Gastroesophageal sphincter (tissue), 4 donors: ENCODE results near the gene DGUOK. TPM values are rescaled to one million over a fixed set of nuclear protein-coding genes. Genes with fewer than 3 reads are reported as not detected.
"Not testable (repeated sequence)": the region's sequence is repeated elsewhere in the genome, so short reads cannot be mapped to it uniquely, and the experiment has no call there.

Source experiments
- ATAC-seq: fragments of 150-250 bp; one replicate; pipeline ENCODE4 v1.9.1; 2016; ENCODE audit warnings: mild to moderate bottlenecking, moderate library complexity
- H3K27ac ChIP-seq, 4 donors: fragments of 200-600 bp; sonication (generic) in 3 of 4; 1 replicate in 3 of 4; 2 replicates in 1 of 4; pipeline ENCODE4 v1.5.1; 2016 to 2019
- H3K27me3 ChIP-seq: fragments of 200-600 bp; sonication (generic); one replicate; pipeline ENCODE4 v1.5.1; 2019
- H3K36me3 ChIP-seq, 2 donors: fragments of 200-600 bp; sonication (generic); one replicate each; pipeline ENCODE4 v1.5.1; 2019; ENCODE audit warnings: control low read depth in 1 of 2
- H3K4me1 ChIP-seq, 3 donors: fragments of 200-600 bp; sonication (generic); 1 replicate in 2 of 3; 2 replicates in 1 of 3; pipeline ENCODE4 v1.5.1; 2016 to 2019; ENCODE audit warnings: control low read depth in 2 of 3
- H3K4me3 ChIP-seq, 2 donors: fragments of 200-600 bp; sonication (generic); one replicate each; pipeline ENCODE4 v1.5.1; 2019; ENCODE audit warnings: mild to moderate bottlenecking in 1 of 2, moderate library complexity in 1 of 2
- H3K9me3 ChIP-seq, 3 donors: fragments of 200-600 bp; sonication (generic); one replicate each; pipeline ENCODE4 v1.5.1; 2017 to 2019; ENCODE audit warnings: control low read depth in 2 of 3
- EP300 ChIP-seq: sonication (generic); formaldehyde crosslinking; IDR thresholded peaks from one replicate; pipeline ENCODE4 v1.6.1; 2017; ENCODE audit warnings: antibody characterized with exemption, mild to moderate bottlenecking
- POLR2A ChIP-seq, 2 donors: fragments of 450-650 bp; IDR thresholded peaks; one replicate each; pipeline ENCODE4 v1.6.1; 2017; ENCODE audit warnings: antibody characterized with exemption in 2 of 2, mild to moderate bottlenecking in 2 of 2, moderate library complexity in 1 of 2
- POLR2AphosphoS5 ChIP-seq: sonication (generic); formaldehyde crosslinking; IDR thresholded peaks from one replicate; pipeline ENCODE4 v1.6.1; 2017; ENCODE audit warnings: antibody characterized with exemption
- WGBS, 2 donors: methylation state at CpG; one replicate each; pipeline ENCODE4 v1.1.5; 2018; ENCODE audit warnings: low coverage in 1 of 2; 5-methylcytosine and 5-hydroxymethylcytosine counted together
- total RNA-seq, 4 donors: library from RNA; depleted of rRNA; stranded (reverse); fragments of >200 nt; gene quantifications; one replicate each; pipeline ENCODE4 v1.1.0, GENCODE V29; 2016
- TF ChIP-seq, protein P1 (sequence below), 4 experiments: fragments of 200-600 bp in 2 of 4; fragments of 450-650 bp in 2 of 4; sonication (generic) in 1 of 4; IDR thresholded peaks; one replicate each; pipeline ENCODE4 v1.5.1; 2017 to 2019; ENCODE audit warnings: antibody characterized with exemption in 4 of 4, mild to moderate bottlenecking in 2 of 4, moderate library complexity in 2 of 4

DGUOK gene
- total RNA-seq, 4 donors from 2014 or later, result 32.6 to 61.3 (median 38.6) TPM

DNA sequence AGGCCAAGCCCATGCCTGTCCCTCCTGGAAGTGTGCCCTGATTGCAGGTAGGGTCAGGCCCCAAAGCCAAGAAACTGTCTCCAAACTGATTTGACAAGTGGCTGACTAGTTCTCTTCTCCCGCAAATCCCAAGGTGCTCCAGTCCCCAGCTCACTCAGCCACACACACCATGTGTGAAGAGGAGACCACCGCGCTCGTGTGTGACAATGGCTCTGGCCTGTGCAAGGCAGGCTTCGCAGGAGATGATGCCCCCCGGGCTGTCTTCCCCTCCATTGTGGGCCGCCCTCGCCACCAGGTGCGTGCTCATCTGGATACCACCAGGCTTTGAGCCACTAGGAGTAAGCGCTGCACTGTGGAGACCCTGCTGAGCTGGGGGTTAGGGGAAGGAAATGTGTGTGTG, 25.5 kb upstream of the DGUOK start:
- TF ChIP-seq, protein P1, sequence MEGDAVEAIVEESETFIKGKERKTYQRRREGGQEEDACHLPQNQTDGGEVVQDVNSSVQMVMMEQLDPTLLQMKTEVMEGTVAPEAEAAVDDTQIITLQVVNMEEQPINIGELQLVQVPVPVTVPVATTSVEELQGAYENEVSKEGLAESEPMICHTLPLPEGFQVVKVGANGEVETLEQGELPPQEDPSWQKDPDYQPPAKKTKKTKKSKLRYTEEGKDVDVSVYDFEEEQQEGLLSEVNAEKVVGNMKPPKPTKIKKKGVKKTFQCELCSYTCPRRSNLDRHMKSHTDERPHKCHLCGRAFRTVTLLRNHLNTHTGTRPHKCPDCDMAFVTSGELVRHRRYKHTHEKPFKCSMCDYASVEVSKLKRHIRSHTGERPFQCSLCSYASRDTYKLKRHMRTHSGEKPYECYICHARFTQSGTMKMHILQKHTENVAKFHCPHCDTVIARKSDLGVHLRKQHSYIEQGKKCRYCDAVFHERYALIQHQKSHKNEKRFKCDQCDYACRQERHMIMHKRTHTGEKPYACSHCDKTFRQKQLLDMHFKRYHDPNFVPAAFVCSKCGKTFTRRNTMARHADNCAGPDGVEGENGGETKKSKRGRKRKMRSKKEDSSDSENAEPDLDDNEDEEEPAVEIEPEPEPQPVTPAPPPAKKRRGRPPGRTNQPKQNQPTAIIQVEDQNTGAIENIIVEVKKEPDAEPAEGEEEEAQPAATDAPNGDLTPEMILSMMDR (IDR thresholded peaks at IDR 0.05), result no peak
- TF ChIP-seq POLR2AphosphoS5, result peak; percentile 2
- peaks cover 0 to 75% (median 0%) of the 10 kb centered on the region in 3 donors for H3K4me1 ChIP-seq
- WGBS, 2 donors, result no CpG with 5 or more reads among the region's 10 CpGs

DNA sequence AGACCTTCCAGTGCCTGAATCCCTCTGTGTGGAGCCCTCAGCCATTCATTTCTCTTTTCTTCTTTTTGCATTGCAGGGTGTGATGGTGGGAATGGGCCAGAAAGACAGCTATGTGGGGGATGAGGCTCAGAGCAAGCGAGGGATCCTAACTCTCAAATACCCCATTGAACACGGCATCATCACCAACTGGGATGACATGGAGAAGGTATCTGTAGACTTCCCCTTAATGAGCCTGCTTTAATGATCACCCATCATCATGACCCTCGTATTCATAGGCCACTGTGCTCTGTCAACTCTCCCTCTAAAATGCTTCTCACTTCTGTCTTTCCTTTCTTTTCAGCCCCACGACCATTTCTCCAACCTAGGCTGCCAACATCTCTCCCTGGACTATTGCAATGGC, 24.4 kb upstream of the DGUOK start:
- Histone ChIP-seq H3K36me3 (peaks cover 0 to 54% of the 10 kb centered on the region in 2 donors), H3K4me3 (no peak overlapping the region), H3K4me1 (peaks cover 0 to 75% (median 0%) of the 10 kb centered on the region in 3 donors), H3K27me3 (no peaks in the 10 kb centered on the region), H3K9me3 (no peaks in the 10 kb centered on the region), H3K27ac (peak overlapping the region; percentile 72 to 98 (median 92))
- TF ChIP-seq, protein P1 (IDR thresholded peaks at IDR 0.05), result no peak
- no peak for TF ChIP-seq EP300
- no peak for ATAC-seq
- WGBS, 2 donors, result 40 to 55% methylated on average over 4 of the region's 4 CpGs

More for the DNA sequence above, 25.5 kb upstream of the DGUOK start:
- H3K36me3 ChIP-seq, result peaks cover 0 to 57% of the 10 kb centered on the region in 2 donors
- H3K9me3 ChIP-seq, result no peaks in the 10 kb centered on the region
- peak overlapping the region in 1 of 2 donors; percentile 63 for H3K4me3 ChIP-seq
- H3K27me3 ChIP-seq, result no peaks in the 10 kb centered on the region
- no peak for ATAC-seq
- H3K27ac ChIP-seq, result peak overlapping the region; percentile 72 to 98 (median 92)

DNA sequence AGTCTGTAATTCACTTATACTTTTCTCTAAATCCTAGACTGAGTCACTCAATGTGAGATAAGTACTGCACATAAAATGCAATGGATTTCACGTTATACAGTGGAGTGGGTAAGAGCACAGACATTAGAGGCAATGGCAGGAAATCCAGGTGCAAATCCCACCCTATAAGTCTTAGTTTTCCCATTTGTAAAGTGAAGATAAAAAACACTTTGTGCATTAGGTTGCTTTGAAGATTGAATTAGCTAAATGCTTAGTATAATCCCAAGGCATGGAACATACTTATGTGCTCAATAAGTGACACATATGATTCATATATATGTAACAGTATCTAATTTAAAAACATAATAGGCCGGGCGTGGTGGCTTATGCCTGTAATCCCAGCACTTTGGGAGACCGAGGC, 23.4 kb upstream of the DGUOK start:
- Histone ChIP-seq H3K27me3 (no peaks in the 10 kb centered on the region), H3K27ac (peak overlapping the region; percentile 72 to 98 (median 92)), H3K9me3 (no peaks in the 10 kb centered on the region), H3K4me1 (peaks cover 0 to 79% (median 0%) of the 10 kb centered on the region in 3 donors), H3K4me3 (no peak overlapping the region), H3K36me3 (peaks cover 0 to 64% of the 10 kb centered on the region in 2 donors)
- no peak for TF ChIP-seq POLR2AphosphoS5
- no peak for TF ChIP-seq POLR2A (IDR thresholded peaks at IDR 0.05)
- no peak for TF ChIP-seq EP300
- TF ChIP-seq, protein P1 (IDR thresholded peaks at IDR 0.05), result no peak
- no peak for ATAC-seq
- 51 to 52% methylated on average over 4 of the region's 4 CpGs for WGBS, 2 donors

DNA sequence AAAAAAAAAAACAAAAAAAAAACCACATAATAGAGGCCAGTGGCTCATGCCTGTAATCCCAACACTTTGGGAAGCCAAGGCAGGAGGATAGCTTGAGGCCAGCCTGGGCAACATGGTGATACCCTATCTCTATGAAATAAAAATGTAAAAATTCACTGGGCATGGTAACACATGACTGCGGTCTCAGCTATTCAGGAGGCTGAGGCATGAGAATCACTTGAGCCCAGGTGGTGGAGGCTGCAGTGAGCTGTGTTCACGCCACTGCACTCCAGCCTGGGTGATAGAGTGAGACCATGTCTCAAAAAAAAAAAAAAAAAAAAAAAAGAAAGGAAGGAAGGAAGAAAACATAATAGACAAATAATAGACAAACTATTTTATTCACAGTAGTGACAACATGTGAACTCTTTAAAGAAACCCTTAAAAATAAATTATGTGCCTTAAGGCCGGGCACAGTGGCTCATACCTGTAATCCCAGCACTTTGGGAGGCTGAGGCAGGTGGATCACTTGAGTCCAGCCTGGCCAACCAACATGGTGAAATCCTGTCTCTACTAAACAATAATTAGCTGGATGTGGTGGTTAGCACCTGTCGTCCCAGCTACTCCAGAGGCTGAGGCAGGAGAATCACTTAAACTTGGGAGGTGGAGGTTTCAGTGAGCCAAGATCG, 22.6 kb upstream of the DGUOK start:
- peaks cover 0 to 84% (median 0%) of the 10 kb centered on the region in 3 donors for H3K4me1 ChIP-seq
- H3K36me3 ChIP-seq, result peaks cover 3 to 72% of the 10 kb centered on the region in 2 donors
- 39 to 58% methylated on average over 3 to 4 of the region's 5 CpGs for WGBS, 2 donors
- H3K9me3 ChIP-seq, H3K4me3 ChIP-seq, H3K27me3 ChIP-seq, ATAC-seq: not testable (repeated sequence)
- peak overlapping the region; percentile 69 to 98 (median 92) for H3K27ac ChIP-seq

DNA sequence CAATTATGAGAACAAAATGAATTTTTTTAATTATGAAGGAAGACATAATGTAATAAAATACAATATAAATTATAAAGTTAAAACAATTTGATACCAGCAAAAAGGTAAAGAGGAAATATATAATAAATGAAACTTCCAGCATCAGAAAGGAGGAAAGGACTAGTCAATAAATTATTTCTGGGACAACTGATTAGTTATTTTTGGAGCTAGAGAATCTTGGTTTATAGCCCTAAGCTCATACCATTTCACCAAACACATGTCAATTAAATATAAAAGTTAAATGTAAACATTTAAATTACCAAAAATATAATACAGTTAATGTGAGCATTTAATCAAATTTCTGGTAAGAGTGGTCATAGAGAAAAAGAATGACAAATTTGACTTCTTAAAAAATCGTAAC, 21.7 kb upstream of the DGUOK start:
- H3K4me1 ChIP-seq, result peaks cover 0 to 79% (median 0%) of the 10 kb centered on the region in 3 donors
- no peak for ATAC-seq
- 43 to 59% methylated on average over 1 of the region's 1 CpG for WGBS, 2 donors
- no peaks in the 10 kb centered on the region for H3K9me3 ChIP-seq
- H3K36me3 ChIP-seq, result peaks cover 4 to 76% of the 10 kb centered on the region in 2 donors
- no peak overlapping the region for H3K4me3 ChIP-seq
- TF ChIP-seq EP300, result no peak
- no peak for TF ChIP-seq POLR2A (IDR thresholded peaks at IDR 0.05)
- TF ChIP-seq, protein P1 (IDR thresholded peaks at IDR 0.05), result no peak
- no peak for TF ChIP-seq POLR2AphosphoS5
- H3K27me3 ChIP-seq, result no peaks in the 10 kb centered on the region
- peak overlapping the region in 1 of 4 donors; percentile 91 for H3K27ac ChIP-seq
